Islet precursor cell (in vitro differentiated cells): Measurements from ENCODE around the gene HTR4.
"Not testable (repeated sequence)": the region's sequence is repeated elsewhere in the genome, so short reads cannot be mapped to it uniquely, and the experiment has no call there.

Source experiments
- DNase-seq: peaks from one replicate; pipeline ENCODE4 v3.0.0-alpha.2; 2018

The HTR4 gene

GRCh38 chr5:148653836-148654781, at the start of gene HTR4:
HTR4 (minus strand) TSS chr5:148654527; CDS start chr5:148637014, 17,513 bp downstream.
- peak; percentile 61 for DNase-seq

GRCh38 chr5:148702019-148702596, 47.8 kb upstream of the HTR4 start:
- no peak for DNase-seq

DNA sequence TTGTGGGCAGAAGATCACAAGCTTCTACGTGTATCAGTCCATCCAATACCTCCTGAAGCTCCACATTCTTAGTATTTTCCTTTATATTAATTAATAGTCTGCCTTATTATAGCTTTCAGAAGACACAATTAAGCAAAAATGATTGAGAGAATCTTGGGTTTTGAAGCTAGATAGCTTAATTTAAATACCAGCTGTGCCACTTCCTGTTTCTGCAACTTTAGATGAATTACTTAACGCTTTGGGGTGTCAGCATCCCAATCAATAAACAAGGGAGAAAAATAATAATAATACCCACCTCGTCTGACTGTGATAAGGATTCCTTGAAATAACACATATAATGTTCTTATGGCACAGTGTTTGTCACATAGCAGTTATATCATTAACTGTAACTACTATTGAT, 44.7 kb upstream of the HTR4 start:
- no peak for DNase-seq

- no peak for DNase-seq
Observed at GRCh38 chr5:148697809-148698196, 43.5 kb upstream of the HTR4 start.

- no peak for DNase-seq
Observed at GRCh38 chr5:148697180-148697808, 43.0 kb upstream of the HTR4 start.

GRCh38 chr5:148696187-148697036, 42.1 kb upstream of the HTR4 start:
- no peak for DNase-seq

DNA sequence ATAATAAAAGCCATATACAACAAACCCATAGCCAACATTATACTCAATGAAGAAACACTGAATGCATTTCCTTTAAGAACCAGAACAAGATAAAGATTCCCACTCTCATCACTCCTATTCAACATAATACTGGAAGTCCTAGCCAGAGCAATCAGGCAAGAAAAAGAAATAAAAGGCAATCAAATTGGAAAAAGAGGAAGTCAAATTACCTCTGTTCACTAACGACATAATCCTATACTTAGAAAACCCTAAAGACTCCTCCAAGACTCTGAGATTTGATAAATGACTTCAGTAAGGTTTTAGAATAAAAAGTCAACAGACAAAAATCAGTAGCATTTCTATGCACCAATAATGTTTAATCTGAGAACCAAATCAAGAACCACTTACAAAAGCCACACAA, 36.6 kb upstream of the HTR4 start:
- DNase-seq, result no peak

DNA sequence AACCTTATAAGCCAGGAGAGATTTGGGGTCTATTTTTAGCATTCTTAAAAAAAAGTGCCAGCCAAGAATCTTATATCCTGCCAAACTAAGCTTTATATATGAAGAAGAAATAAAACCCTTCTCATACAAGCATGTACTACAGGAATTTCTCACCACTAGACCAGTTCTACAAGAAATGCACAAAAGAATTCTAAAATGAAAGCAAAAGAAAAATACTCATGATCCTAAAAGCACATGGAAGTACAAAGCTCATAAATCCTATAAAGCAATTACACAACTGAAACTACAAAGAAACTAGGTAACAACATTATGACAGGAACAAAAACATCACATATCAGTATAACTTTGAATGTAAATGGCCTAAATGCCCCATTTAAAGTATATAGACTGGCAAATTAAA, 34.5 kb upstream of the HTR4 start:
- DNase-seq, result no peak

- no peak for DNase-seq
Observed at GRCh38 chr5:148687871-148688270, 33.5 kb upstream of the HTR4 start.

DNA sequence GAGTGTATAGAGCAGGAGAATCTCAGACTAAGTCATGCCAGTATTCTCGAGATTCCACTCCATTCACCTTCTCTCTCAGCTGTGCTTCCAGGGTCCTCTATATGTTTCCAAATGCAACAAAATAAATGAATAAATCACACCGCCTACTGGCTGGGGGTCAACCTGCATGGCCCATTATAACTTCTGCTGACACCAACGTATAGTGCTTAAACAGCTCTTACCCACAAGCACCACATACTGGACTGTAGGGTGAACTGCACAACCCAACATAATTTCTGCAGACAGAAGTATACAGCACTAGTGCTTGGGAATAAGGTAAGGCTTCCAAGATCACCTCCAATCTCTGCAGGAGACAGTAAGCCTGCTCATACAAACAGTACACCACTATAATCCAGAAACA, 33.1 kb upstream of the HTR4 start:
- peak; percentile 68 for DNase-seq

GRCh38 chr5:148686660-148687059, 32.3 kb upstream of the HTR4 start:
- DNase-seq, result no peak

GRCh38 chr5:148685520-148686134, 31.3 kb upstream of the HTR4 start:
- DNase-seq, result no peak

- DNase-seq, result no peak
Observed at GRCh38 chr5:148684528-148684927, 30.2 kb upstream of the HTR4 start.

DNA sequence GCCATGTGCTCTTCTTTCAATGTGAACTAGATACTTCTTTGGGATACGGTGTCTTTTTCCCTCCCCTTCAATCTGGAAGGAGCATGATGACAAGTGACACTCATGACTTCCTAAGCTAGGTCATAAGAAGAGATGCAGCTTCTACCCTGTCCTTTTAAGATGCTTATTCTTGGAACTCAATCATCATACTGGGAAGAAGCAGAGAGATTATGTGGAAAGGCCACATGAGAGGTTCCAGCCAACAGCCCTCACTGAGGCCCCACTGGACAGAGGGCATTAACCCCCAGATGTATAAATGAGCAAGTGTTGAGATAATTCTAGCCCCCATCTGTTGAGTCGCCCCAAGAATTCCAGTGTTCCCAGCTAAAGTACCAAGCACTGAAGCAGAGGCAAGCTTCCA, 29.3 kb upstream of the HTR4 start:
- no peak for DNase-seq

GRCh38 chr5:148682058-148683026, 28.0 kb upstream of the HTR4 start:
- DNase-seq, result no peak

DNA sequence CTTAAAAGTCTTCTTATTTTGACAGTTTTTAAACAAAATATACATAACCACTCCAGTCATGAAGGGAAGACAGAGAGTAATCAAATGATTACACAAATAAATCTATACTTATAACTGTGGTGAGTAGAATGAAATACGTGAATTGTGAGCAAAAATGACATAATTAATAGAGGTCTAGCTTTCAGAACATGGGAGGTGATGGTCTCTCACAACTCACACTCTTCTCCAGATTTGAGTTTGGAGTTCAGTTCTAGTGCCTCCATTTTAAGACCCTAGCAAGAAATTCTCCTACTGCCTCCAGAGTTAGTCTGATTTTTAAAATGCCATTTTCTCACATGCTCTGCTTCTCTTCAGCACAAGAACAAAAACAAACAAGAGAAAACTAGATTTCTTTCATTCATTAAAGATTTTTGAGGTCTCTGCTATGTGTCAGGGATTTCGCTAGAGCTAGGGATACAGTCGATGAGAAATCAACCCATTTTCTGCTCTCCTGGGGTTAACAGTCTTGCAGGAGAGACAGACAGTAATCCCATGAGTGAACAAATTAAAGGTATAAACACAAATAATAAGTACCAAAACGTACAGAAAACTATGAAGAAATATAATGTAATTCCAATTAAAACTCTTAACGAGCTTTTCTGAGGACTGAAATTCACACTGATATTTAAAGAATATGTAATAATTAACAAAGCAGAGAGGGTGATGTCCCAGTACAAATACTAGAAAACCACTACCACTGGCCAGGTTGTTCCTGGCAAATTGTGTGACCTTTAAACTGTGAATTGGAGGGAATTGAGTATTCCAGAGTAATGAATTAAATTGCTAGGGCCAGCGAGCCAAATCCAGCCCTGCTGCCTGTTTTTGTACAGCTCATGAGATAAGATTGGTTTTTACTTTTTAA, 27.1 kb upstream of the HTR4 start:
- DNase-seq, result no peak

GRCh38 chr5:148673704-148674103, 19.4 kb upstream of the HTR4 start:
- DNase-seq, result not testable (repeated sequence)

GRCh38 chr5:148666353-148666752, 12.0 kb upstream of the HTR4 start:
- DNase-seq, result no peak

GRCh38 chr5:148665431-148665830, 11.1 kb upstream of the HTR4 start:
- DNase-seq, result no peak

GRCh38 chr5:148663509-148663908, 9.2 kb upstream of the HTR4 start:
- DNase-seq, result no peak
